IPS DF 19.7 (cell line): ENCODE measurements around the gene WDFY3.
A peak's percentile ranks its signal among the peaks of the same experiment; 100 is the strongest.

Experiments used
- DNase-seq: peaks from one replicate; pipeline ENCODE4 v3.0.0-alpha.2; 2013; ENCODE audit warnings: low read depth, low spot score

Gene WDFY3

GRCh38 chr4:84966382-84967242 lies at the start of gene WDFY3:
TSS of gene WDFY3 (minus strand) at chr4:84966690. CDS start at chr4:84860591, 106,099 bp downstream.
- DNase-seq, result peak; percentile 80

GRCh38 chr4:85005865-85006377 lies 39.4 kb upstream of the WDFY3 start:
- DNase-seq, result no peak

GRCh38 chr4:85000343-85000742 lies 33.9 kb upstream of the WDFY3 start:
- DNase-seq, result no peak

GRCh38 chr4:84995386-84995785 lies 28.9 kb upstream of the WDFY3 start:
- DNase-seq, result no peak

GRCh38 chr4:84994280-84994679 lies 27.8 kb upstream of the WDFY3 start:
- no peak for DNase-seq

GRCh38 chr4:84985952-84986351 lies 19.5 kb upstream of the WDFY3 start:
- no peak for DNase-seq

- no peak for DNase-seq
Observed at GRCh38 chr4:84977396-84977795, 10.9 kb upstream of the WDFY3 start.

- no peak for DNase-seq
Observed at GRCh38 chr4:84973856-84974255, 7.4 kb upstream of the WDFY3 start.

GRCh38 chr4:84971319-84971932 lies 4.9 kb upstream of the WDFY3 start:
- no peak for DNase-seq

GRCh38 chr4:84968925-84969324 lies 2.4 kb upstream of the WDFY3 start:
- no peak for DNase-seq

GRCh38 chr4:84967243-84967690 lies 777 bp upstream of the WDFY3 start:
- DNase-seq, result no peak

GRCh38 chr4:84965553-84966381 lies 723 bp downstream of the WDFY3 start:
- DNase-seq, result no peak

- no peak for DNase-seq
Observed at GRCh38 chr4:84964995-84965552, 1.4 kb downstream of the WDFY3 start.

GRCh38 chr4:84962102-84962501 lies 4.4 kb downstream of the WDFY3 start:
- DNase-seq, result no peak

GRCh38 chr4:84958434-84958833 lies 8.1 kb downstream of the WDFY3 start:
- no peak for DNase-seq

- no peak for DNase-seq
Observed at GRCh38 chr4:84957514-84958420, 8.7 kb downstream of the WDFY3 start.

GRCh38 chr4:84956014-84956413 lies 10.5 kb downstream of the WDFY3 start:
- DNase-seq, result no peak

GRCh38 chr4:84954982-84955567 lies 11.4 kb downstream of the WDFY3 start:
- no peak for DNase-seq

GRCh38 chr4:84952776-84953175 lies 13.7 kb downstream of the WDFY3 start:
- DNase-seq, result no peak

GRCh38 chr4:84952004-84952403 lies 14.5 kb downstream of the WDFY3 start:
- DNase-seq, result no peak
